CD4-positive, alpha-beta T cell (primary cell): ENCODE measurements around the gene COL25A1. TPM values are rescaled to one million over a fixed set of nuclear protein-coding genes. Genes with fewer than 3 reads are reported as not detected.

ENCODE experiments used
- ATAC-seq: fragments of 200-7000 bp; cut with Tn5 transposase; one replicate; pipeline ENCODE4 v1.10.0; 2022; ENCODE audit warnings: mild to moderate bottlenecking; ENCODE audit not compliant: poor library complexity
- CTCF ChIA-PET: fragments of 350-600 bp; sonication (Branson Sonifier 250); formaldehyde crosslinking; loops from one replicate; lab custom pipeline; 2021; ENCODE audit warnings: antibody characterized with exemption, inconsistent platforms; lab: Charles Lee
- POLR2A ChIA-PET: fragments of 350-600 bp; sonication (Branson Sonifier 250); formaldehyde crosslinking; loops from one replicate; lab custom pipeline; 2021; ENCODE audit warnings: antibody characterized with exemption, inconsistent platforms; lab: Charles Lee
- DNase-seq, 14 experiments: peaks; one replicate each; pipeline ENCODE4 v3.0.0-alpha.2; 2013 to 2020; ENCODE audit warnings: mixed read lengths in 2 of 14
- H3K27ac ChIP-seq, 2 donors: one replicate each; pipeline versions ENCODE4 v1.5.1 to v1.7.0; 2013; ENCODE audit warnings: low read length in 2 of 2, low read depth in 1 of 2, mild to moderate bottlenecking in 1 of 2
- H3K27me3 ChIP-seq, 2 experiments: 1 replicate in 1 of 2; 2 replicates in 1 of 2; pipeline versions ENCODE4 v1.6.1 to v1.7.0; 2013; ENCODE audit warnings: low read length in 2 of 2, control low read depth in 1 of 2, mild to moderate bottlenecking in 1 of 2, moderate library complexity in 1 of 2; ENCODE audit not compliant: insufficient read depth in 2 of 2, control insufficient read depth in 1 of 2
- H3K36me3 ChIP-seq: one replicate; pipeline ENCODE4 v1.6.1; 2013; ENCODE audit warnings: low read length, control low read depth; ENCODE audit not compliant: insufficient read depth
- H3K4me1 ChIP-seq: one replicate; pipeline ENCODE4 v1.6.1; 2013; ENCODE audit warnings: low read length, control low read depth; ENCODE audit not compliant: insufficient read depth
- H3K4me3 ChIP-seq: one replicate; pipeline ENCODE4 v1.5.1; 2013; ENCODE audit warnings: mild to moderate bottlenecking, low read length, moderate library complexity
- H3K9me3 ChIP-seq, 2 experiments: 1 replicate in 1 of 2; 2 replicates in 1 of 2; pipeline versions ENCODE4 v1.6.1 to v1.7.0; 2013; ENCODE audit warnings: low read length in 2 of 2, mild to moderate bottlenecking in 2 of 2, control low read depth in 1 of 2, moderate library complexity in 1 of 2; ENCODE audit not compliant: control insufficient read depth in 1 of 2, insufficient read depth in 1 of 2
- H3K27ac Mint-ChIP-seq: one replicate; pipeline ENCODE4 v1.8.0; 2020; ENCODE audit warnings: mixed read lengths
- H3K27me3 Mint-ChIP-seq: one replicate; pipeline ENCODE4 v1.8.0; 2021; ENCODE audit warnings: mixed read lengths
- H3K36me3 Mint-ChIP-seq: one replicate; pipeline ENCODE4 v1.8.0; 2021; ENCODE audit warnings: low read depth, mixed read lengths
- H3K4me1 Mint-ChIP-seq: one replicate; pipeline ENCODE4 v1.8.0; 2021; ENCODE audit warnings: low read depth, mixed read lengths
- H3K4me3 Mint-ChIP-seq: one replicate; pipeline ENCODE4 v1.8.0; 2020; ENCODE audit warnings: mild to moderate bottlenecking, mixed read lengths
- H3K9me3 Mint-ChIP-seq: one replicate; pipeline ENCODE4 v1.8.0; 2020; ENCODE audit warnings: mixed read lengths
- CTCF ChIP-seq: fragments of 200-600 bp; IDR thresholded peaks from one replicate; pipeline ENCODE4 v1.8.0; 2022; ENCODE audit warnings: antibody characterized with exemption, mild to moderate bottlenecking
- intact Hi-C, 2 experiments: fragments of 100-400 bp; cut with DNase I in 1 of 2; cut with micrococcal nuclease in 1 of 2; formaldehyde crosslinking; loops; one replicate each; pipeline versions ENCODE4 v1.15.1 to v1.9.0; 2023 to 2025; cut with DNase I, micrococcal nuclease
- total RNA-seq, 174 experiments: library from RNA in 2 of 174; stranded (reverse) in 2 of 174; gene quantifications; one replicate each; pipeline ENCODE4 v1.2.3 and lab custom pipeline; 2021 to 2026

COL25A1 gene
- total RNA-seq, 2 experiments from 2014 or later: 0.42 TPM; not detected in 1

- no peak for DNase-seq
- intact Hi-C loops: no loop called here
- no peaks in the 10 kb centered on the region for H3K4me1 ChIP-seq
- no peaks in the 10 kb centered on the region for H3K36me3 Mint-ChIP-seq
- no peaks in the 10 kb centered on the region for H3K4me1 Mint-ChIP-seq
- no peaks in the 10 kb centered on the region for H3K9me3 Mint-ChIP-seq
- H3K4me3 Mint-ChIP-seq: no peak overlapping the region
- no peaks in the 10 kb centered on the region for H3K36me3 ChIP-seq
- ATAC-seq: no peak
- POLR2A ChIA-PET: no interaction called here
- H3K27me3 ChIP-seq: no peaks in the 10 kb centered on the region
- no peaks in the 10 kb centered on the region for H3K27me3 Mint-ChIP-seq
- no peak for TF ChIP-seq CTCF
- no peak overlapping the region for H3K4me3 ChIP-seq
- H3K27ac ChIP-seq: no peak overlapping the region
- no peak overlapping the region for H3K27ac Mint-ChIP-seq
- no peaks in the 10 kb centered on the region for H3K9me3 ChIP-seq
- CTCF ChIA-PET: no interaction called here
These were observed 298.0 kb downstream of the COL25A1 start for GRCh38 chr4:109004418-109004817.

DNA sequence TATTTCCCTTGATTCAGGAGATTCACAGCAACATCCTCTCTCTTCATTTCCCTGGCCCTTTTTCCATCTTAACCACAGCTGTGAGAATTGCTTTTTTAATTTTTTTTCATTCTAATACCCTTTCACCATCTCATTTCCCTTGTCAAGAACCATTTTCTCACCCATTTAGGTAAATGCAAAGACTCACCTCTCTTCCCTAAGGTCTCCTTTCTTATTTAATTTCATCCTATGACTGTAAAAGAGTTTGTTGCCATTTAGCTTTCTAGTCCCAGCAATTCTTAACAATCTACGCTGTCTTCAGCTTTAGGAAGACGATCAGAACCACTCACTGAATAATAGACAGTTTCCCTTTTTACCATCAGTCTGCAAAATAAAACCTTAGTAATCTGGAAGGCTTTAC, 298.5 kb downstream of the COL25A1 start:
- DNase-seq: no peak
- Histone ChIP-seq H3K9me3 (no peaks in the 10 kb centered on the region), H3K4me3 (no peak overlapping the region), H3K36me3 (no peaks in the 10 kb centered on the region), H3K4me1 (no peaks in the 10 kb centered on the region), H3K27me3 (no peaks in the 10 kb centered on the region), H3K27ac (no peak overlapping the region)
- no peaks in the 10 kb centered on the region for H3K9me3 Mint-ChIP-seq
- no peaks in the 10 kb centered on the region for H3K27me3 Mint-ChIP-seq
- intact Hi-C loops: no loop called here
- no peak overlapping the region for H3K4me3 Mint-ChIP-seq
- ATAC-seq: no peak
- H3K27ac Mint-ChIP-seq: no peak overlapping the region
- CTCF ChIA-PET: no interaction called here
- no peaks in the 10 kb centered on the region for H3K36me3 Mint-ChIP-seq
- no peaks in the 10 kb centered on the region for H3K4me1 Mint-ChIP-seq
- no peak for TF ChIP-seq CTCF
- POLR2A ChIA-PET: no interaction called here

- Histone ChIP-seq H3K4me3 (no peak overlapping the region), H3K36me3 (no peaks in the 10 kb centered on the region), H3K27ac (no peak overlapping the region), H3K4me1 (no peaks in the 10 kb centered on the region), H3K27me3 (no peaks in the 10 kb centered on the region), H3K9me3 (peaks cover 0 to 4% of the 10 kb centered on the region in 2 experiments)
- H3K4me1 Mint-ChIP-seq: no peaks in the 10 kb centered on the region
- DNase-seq (no peak), ATAC-seq (no peak)
- no peaks in the 10 kb centered on the region for H3K9me3 Mint-ChIP-seq
- no peaks in the 10 kb centered on the region for H3K27me3 Mint-ChIP-seq
- ChIA-PET CTCF (no interaction called here), POLR2A (no interaction called here)
- no peak for TF ChIP-seq CTCF
- no peaks in the 10 kb centered on the region for H3K36me3 Mint-ChIP-seq
- H3K4me3 Mint-ChIP-seq: no peak overlapping the region
- H3K27ac Mint-ChIP-seq: no peak overlapping the region
- intact Hi-C loops: no loop called here
These were observed 310.7 kb downstream of the COL25A1 start for GRCh38 chr4:108991551-108992328.
